HG03342 (cell line): ENCODE measurements around the gene GNB3.
"Not testable (repeated sequence)": the region's sequence is repeated elsewhere in the genome, so short reads cannot be mapped to it uniquely, and the experiment has no call there.

Experiments
- ATAC-seq: cut with Tn5 transposase; IDR thresholded peaks from one replicate; pipeline ENCODE4 v1.9.1; 2021; ENCODE audit warnings: mild to moderate bottlenecking, moderate library complexity; ENCODE audit not compliant: unreplicated experiment

GNB3 gene

GRCh38 chr12:6858799-6859198 is 18.1 kb downstream of the GNB3 start:
- no peak for ATAC-seq

- ATAC-seq = no peak
Observed at GRCh38 chr12:6860116-6860515, 19.4 kb downstream of the GNB3 start.

- no peak for ATAC-seq
Observed at GRCh38 chr12:6860942-6861341, 20.2 kb downstream of the GNB3 start.

GRCh38 chr12:6861391-6861790 is 20.7 kb downstream of the GNB3 start:
- no peak for ATAC-seq

GRCh38 chr12:6863033-6863432 is 22.3 kb downstream of the GNB3 start:
- no peak for ATAC-seq

- ATAC-seq = no peak
Observed at GRCh38 chr12:6863586-6864321, 23.0 kb downstream of the GNB3 start.

- not testable (repeated sequence) for ATAC-seq
Observed at GRCh38 chr12:6865307-6865706, 24.6 kb downstream of the GNB3 start.

DNA sequence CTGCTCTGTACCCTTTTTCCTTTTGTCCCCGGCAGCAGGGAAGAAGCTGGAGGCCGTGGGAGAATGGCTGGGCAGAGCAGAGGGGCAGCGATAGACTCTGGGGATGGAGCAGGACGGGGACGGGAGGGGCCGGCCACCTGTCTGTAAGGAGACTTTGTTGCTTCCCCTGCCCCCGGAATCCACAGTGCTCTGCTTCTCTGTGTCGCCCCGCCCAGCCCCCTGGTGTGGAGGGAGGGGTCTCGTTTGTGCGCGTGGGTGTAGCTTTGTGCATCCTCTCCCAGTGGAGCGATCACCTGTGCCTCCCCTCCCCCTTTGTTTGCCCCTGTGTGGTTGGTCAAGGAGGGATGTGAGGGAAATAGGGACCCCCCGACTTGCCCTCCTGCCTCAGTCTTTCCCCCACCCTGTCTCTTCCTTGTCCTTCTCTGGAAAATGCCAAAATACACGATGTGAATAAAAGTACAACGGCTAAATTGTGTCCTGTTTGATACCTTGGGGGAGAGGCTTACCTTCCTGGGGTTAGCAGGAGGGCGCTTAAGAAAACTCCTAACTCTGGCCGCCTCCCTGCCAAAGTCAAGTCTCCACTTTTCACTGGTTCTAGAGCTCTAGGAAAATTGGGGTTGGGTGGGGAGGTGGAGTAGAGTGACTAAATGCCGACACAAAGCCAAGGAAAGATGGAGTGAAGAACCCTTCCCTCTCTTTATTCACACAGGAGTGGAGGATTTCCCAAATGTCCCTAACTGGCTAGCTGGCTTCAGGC is 25.6 kb downstream of the GNB3 start:
- no peak for ATAC-seq

DNA sequence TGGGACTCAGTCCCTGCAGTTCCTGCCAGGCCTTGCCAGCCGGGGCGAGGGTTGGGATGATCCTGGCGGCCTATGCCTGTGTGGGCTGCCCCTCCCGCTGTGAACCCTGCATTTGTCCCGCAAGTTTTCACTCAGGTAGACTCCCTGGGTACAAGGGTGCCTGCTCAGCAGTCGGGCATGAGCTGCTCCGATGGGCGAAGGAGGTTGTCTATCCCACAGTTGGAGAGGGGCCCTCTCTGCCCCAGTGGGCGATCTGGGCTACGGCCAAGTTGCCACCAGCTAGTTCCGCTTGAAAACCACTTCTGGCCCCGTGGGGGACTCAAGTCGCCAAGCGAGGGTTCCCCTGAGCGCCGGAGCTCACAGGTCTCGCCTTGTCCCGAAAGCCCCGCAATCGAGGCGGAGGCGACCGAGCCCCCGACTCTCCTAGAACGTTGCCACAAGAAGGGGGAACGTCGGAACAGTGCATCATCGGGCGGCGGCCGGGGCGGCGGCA is 26.2 kb downstream of the GNB3 start:
- ATAC-seq = peak; percentile 5

DNA sequence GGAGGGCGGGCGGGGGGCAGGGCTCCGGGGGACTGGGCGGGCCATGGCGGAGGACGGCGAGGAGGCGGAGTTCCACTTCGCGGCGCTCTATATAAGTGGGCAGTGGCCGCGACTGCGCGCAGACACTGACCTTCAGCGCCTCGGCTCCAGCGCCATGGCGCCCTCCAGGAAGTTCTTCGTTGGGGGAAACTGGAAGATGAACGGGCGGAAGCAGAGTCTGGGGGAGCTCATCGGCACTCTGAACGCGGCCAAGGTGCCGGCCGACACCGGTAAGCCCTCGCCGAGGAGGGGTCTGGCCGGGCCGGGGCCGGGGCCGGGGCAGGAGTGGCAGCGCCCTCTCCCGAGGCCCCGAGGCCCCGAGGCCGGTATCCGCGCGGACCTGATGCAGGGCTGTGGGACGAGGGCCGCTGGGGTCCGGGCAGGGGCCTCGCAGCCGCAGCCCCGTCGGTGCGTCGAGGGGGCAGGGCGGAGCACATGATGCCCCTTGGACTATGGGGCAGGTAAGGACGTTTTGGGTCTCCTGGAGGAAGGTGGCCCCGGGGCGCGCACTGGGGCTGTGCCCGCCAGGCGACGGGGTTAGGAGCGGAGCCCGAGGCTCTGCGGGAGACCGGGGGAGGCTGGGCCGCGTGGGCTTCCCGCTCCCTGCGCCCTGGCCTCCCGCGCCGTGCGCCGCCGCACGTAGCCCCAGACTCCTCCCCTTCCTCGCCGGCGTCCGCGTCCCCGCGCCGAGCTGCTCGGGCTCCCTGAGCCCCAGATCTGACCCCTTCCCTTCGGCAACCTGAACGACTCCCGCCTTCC is 26.9 kb downstream of the GNB3 start, which contains the start of gene TPI1:
TSS of gene TPI1 (plus strand) at position 119 of the 798 bp plus-strand sequence. CDS start at position 155, 36 bp downstream.
- peak; percentile 40 for ATAC-seq

GRCh38 chr12:6868211-6869048 is 27.7 kb downstream of the GNB3 start:
- no peak for ATAC-seq

GRCh38 chr12:6869049-6870021 is 28.6 kb downstream of the GNB3 start:
- no peak for ATAC-seq

GRCh38 chr12:6870304-6870703 is 29.6 kb downstream of the GNB3 start:
- ATAC-seq = not testable (repeated sequence)

DNA sequence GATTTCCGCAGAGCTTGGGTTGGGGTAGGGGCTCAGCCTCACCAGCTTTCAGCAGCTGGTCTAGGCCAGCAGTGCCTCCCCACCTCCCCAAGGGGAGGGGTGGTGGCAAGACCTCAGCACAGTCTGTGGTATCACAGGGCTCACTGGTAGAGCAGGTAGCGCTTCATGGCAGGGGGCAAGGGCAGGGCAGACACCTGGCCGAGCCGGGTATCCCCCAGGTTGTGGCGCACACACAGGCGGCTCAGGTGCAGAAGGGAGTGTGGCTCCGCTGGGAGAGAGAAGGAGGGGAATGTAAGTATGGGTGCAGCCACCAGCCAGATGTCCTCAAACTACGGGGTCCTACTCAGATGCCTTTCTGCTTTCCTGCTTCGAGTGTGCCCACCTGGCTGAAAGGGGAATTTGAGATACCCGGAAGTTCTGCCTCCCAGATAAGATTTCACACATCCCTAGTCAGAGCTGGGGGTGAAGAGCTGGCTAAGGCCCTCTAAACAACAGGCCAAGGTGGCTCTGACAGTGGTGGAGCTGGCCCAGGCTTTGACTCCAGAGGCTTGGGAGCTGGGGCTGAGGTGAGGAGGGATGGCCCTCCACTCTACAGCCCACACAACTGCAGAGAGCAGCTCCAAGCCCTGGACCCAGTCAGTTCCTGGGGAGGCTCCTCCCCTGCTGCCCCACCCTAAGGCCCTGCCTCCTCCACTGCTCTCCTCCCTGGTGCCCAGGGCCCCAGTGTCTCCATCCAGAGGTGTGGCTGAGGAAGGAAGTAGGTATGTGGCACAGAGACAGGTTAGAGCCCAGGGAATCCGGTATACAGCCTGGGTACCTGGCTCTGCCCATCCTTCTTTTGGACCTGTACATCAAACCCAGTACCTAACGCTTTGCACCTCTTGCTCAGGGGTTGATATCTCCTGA is 30.6 kb downstream of the GNB3 start:
- no peak for ATAC-seq

DNA sequence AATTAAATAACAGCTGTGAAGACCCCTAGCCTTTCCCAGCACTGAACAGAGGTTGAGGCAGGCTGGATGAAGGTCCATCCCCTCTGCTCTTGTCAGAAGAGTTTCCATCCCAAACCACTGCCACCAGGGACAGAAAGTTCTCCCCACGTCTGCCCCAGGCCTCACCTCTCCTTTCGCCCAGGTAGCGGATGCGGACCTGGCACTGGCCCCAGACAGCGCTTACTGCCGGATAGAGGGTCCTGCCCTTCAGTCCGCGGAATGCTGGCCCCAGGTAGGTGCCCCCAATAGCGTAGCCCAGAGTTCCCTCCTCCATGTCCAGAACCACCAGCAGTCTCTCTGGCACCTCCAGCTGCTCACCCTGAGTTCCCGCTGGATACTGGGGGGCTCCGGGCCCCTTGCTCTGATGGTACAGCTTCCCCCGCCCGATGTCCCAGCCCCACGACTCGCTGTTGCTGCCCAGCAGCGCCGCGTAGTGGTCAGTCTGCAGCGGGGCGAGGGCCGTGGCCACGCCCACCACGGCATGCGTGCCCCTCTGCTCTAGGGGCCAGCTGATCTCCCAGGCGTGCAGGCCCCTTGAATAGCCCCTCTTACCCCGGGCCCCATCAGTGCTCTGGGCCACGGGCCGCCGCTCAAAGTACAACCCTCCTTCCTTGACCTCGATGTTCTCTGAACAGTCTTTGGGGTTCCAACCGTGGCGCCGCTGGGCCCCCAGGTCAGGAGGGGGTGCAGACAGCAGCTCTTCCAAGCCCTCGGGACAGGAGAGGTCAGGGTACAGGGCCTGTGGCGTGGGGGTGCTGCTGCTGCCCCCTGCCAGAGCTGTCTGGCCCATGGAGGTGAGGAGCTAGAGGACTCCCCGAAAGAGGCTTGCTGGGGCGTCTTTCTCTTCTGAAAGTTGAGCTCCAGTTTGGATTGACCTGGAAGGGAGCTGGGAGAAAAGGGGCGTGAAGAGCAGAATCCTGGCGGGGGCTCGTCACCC is 31.6 kb downstream of the GNB3 start:
- peak; percentile 24 for ATAC-seq

- peak; percentile 76 for ATAC-seq
Observed at GRCh38 chr12:6873094-6874014, 32.6 kb downstream of the GNB3 start, which contains the start of gene SPSB2. SPSB2 (minus strand) TSS chr12:6873303; CDS start chr12:6872901, 402 bp downstream.
